ENCODE measurements around the gene MLANA.
"Not testable (repeated sequence)": the region's sequence is repeated elsewhere in the genome, so short reads cannot be mapped to it uniquely, and the experiment has no call there.

The MLANA gene

GRCh38 chr9:5876711-5877110, 14.0 kb upstream of the MLANA start:
- Mint-ChIP-seq H3K27me3 (no peaks in the 10 kb centered on the region), H3K36me3 (peaks cover 0 to 4% of the 10 kb centered on the region in 2 donors), H3K4me3 (no peak overlapping the region), H3K4me1 (peaks cover 9 to 11% of the 10 kb centered on the region in 2 donors), H3K9me3 (no peaks in the 10 kb centered on the region), H3K27ac (no peak overlapping the region)
- no peak for DNase-seq
- no peak for ATAC-seq (replicated peaks)

- Mint-ChIP-seq H3K27me3 (no peaks in the 10 kb centered on the region), H3K4me3 (no peak overlapping the region), H3K36me3 (peaks cover 0 to 2% of the 10 kb centered on the region in 2 donors), H3K27ac (no peak overlapping the region), H3K4me1 (peaks cover 9 to 11% of the 10 kb centered on the region in 2 donors), H3K9me3 (peaks cover 0 to 3% of the 10 kb centered on the region in 2 donors)
- ATAC-seq (replicated peaks): no peak
- DNase-seq: no peak
Measured at GRCh38 chr9:5879419-5880181, 11.1 kb upstream of the MLANA start.

GRCh38 chr9:5882244-5883012, 8.3 kb upstream of the MLANA start:
- not testable (repeated sequence) for DNase-seq, H3K27ac Mint-ChIP-seq

GRCh38 chr9:5884191-5884590, 6.5 kb upstream of the MLANA start:
- DNase-seq: no peak
- Mint-ChIP-seq H3K4me3 (no peak overlapping the region), H3K27me3 (no peaks in the 10 kb centered on the region), H3K27ac (no peak overlapping the region), H3K9me3 (peaks cover 0 to 3% of the 10 kb centered on the region in 2 donors), H3K36me3 (peaks cover 0 to 2% of the 10 kb centered on the region in 2 donors), H3K4me1 (no peaks in the 10 kb centered on the region)
- ATAC-seq (replicated peaks): no peak

More at GRCh38 chr9:5882244-5883012, 8.3 kb upstream of the MLANA start:
- not testable (repeated sequence) for H3K9me3 Mint-ChIP-seq; H3K27me3 Mint-ChIP-seq; H3K36me3 Mint-ChIP-seq; H3K4me1 Mint-ChIP-seq; H3K4me3 Mint-ChIP-seq; ATAC-seq (replicated peaks)

GRCh38 chr9:5886114-5886939, 4.4 kb upstream of the MLANA start:
- peak; percentile 57 for DNase-seq
- H3K9me3 Mint-ChIP-seq: peaks cover 0 to 3% of the 10 kb centered on the region in 2 donors
- H3K27ac Mint-ChIP-seq: no peak overlapping the region
- H3K36me3 Mint-ChIP-seq: peaks cover 0 to 2% of the 10 kb centered on the region in 2 donors
- H3K4me3 Mint-ChIP-seq: no peak overlapping the region
- ATAC-seq (replicated peaks): peak; percentile 99
- H3K27me3 Mint-ChIP-seq: no peaks in the 10 kb centered on the region
- no peaks in the 10 kb centered on the region for H3K4me1 Mint-ChIP-seq

- Mint-ChIP-seq H3K27ac (no peak overlapping the region), H3K4me1 (no peaks in the 10 kb centered on the region), H3K27me3 (no peaks in the 10 kb centered on the region), H3K9me3 (no peaks in the 10 kb centered on the region), H3K36me3 (peaks cover 0 to 9% of the 10 kb centered on the region in 2 donors), H3K4me3 (no peak overlapping the region)
- ATAC-seq (replicated peaks) (no peak), DNase-seq (no peak)
Measured at GRCh38 chr9:5892456-5893133, 1.9 kb downstream of the MLANA start.

GRCh38 chr9:5893134-5893505, 2.4 kb downstream of the MLANA start:
- Mint-ChIP-seq H3K9me3 (no peaks in the 10 kb centered on the region), H3K4me1 (no peaks in the 10 kb centered on the region), H3K27ac (no peak overlapping the region), H3K36me3 (peaks cover 2 to 13% of the 10 kb centered on the region in 2 donors), H3K4me3 (no peak overlapping the region), H3K27me3 (no peaks in the 10 kb centered on the region)
- ATAC-seq (replicated peaks) (no peak), DNase-seq (no peak)

GRCh38 chr9:5893591-5894236, 3.0 kb downstream of the MLANA start:
- no peaks in the 10 kb centered on the region for H3K27me3 Mint-ChIP-seq
- ATAC-seq (replicated peaks) (no peak), DNase-seq (no peak)
- no peak overlapping the region for H3K4me3 Mint-ChIP-seq
- H3K4me1 Mint-ChIP-seq: no peaks in the 10 kb centered on the region
- peaks cover 2 to 19% of the 10 kb centered on the region in 2 donors for H3K36me3 Mint-ChIP-seq
- H3K9me3 Mint-ChIP-seq: no peaks in the 10 kb centered on the region
- H3K27ac Mint-ChIP-seq: no peak overlapping the region

- Mint-ChIP-seq H3K36me3 (peaks cover 4 to 24% of the 10 kb centered on the region in 2 donors), H3K27ac (no peak overlapping the region), H3K4me1 (no peaks in the 10 kb centered on the region), H3K9me3 (no peaks in the 10 kb centered on the region), H3K4me3 (no peak overlapping the region), H3K27me3 (no peaks in the 10 kb centered on the region)
- no peak for DNase-seq
- no peak for ATAC-seq (replicated peaks)
Measured at GRCh38 chr9:5894237-5894959, 3.7 kb downstream of the MLANA start.

- no peak overlapping the region for H3K4me3 Mint-ChIP-seq
- H3K27ac Mint-ChIP-seq: no peak overlapping the region
- ATAC-seq (replicated peaks) (no peak), DNase-seq (no peak)
- H3K4me1 Mint-ChIP-seq: no peaks in the 10 kb centered on the region
- no peaks in the 10 kb centered on the region for H3K9me3 Mint-ChIP-seq
- H3K36me3 Mint-ChIP-seq: peaks cover 4 to 24% of the 10 kb centered on the region in 2 donors
- H3K27me3 Mint-ChIP-seq: no peaks in the 10 kb centered on the region
Measured at GRCh38 chr9:5895782-5896181, 5.1 kb downstream of the MLANA start.

- no peak for ATAC-seq (replicated peaks)
- H3K4me3 Mint-ChIP-seq: no peak overlapping the region
- H3K4me1 Mint-ChIP-seq: no peaks in the 10 kb centered on the region
- no peaks in the 10 kb centered on the region for H3K9me3 Mint-ChIP-seq
- no peaks in the 10 kb centered on the region for H3K27me3 Mint-ChIP-seq
- H3K36me3 Mint-ChIP-seq: peaks cover 4 to 24% of the 10 kb centered on the region in 2 donors
- no peak for DNase-seq
- no peak overlapping the region for H3K27ac Mint-ChIP-seq
Measured at GRCh38 chr9:5896863-5897262, 6.2 kb downstream of the MLANA start.

- no peak for DNase-seq
- no peak for ATAC-seq (replicated peaks)
- peaks cover 6 to 24% of the 10 kb centered on the region in 2 donors for H3K36me3 Mint-ChIP-seq
- H3K27me3 Mint-ChIP-seq: no peaks in the 10 kb centered on the region
- no peaks in the 10 kb centered on the region for H3K4me1 Mint-ChIP-seq
- no peak overlapping the region for H3K4me3 Mint-ChIP-seq
- no peaks in the 10 kb centered on the region for H3K9me3 Mint-ChIP-seq
- H3K27ac Mint-ChIP-seq: no peak overlapping the region
Measured at GRCh38 chr9:5897851-5898250, 7.2 kb downstream of the MLANA start.

GRCh38 chr9:5899292-5899691, 8.6 kb downstream of the MLANA start:
- Mint-ChIP-seq H3K9me3 (no peaks in the 10 kb centered on the region), H3K4me3 (no peak overlapping the region), H3K27me3 (no peaks in the 10 kb centered on the region), H3K27ac (no peak overlapping the region), H3K4me1 (no peaks in the 10 kb centered on the region), H3K36me3 (peaks cover 8 to 27% of the 10 kb centered on the region in 2 donors)
- no peak for ATAC-seq (replicated peaks)
- DNase-seq: no peak
